HG03439 (cell line): ENCODE results near the gene GPR68.

ENCODE experiments used
- ATAC-seq: cut with Tn5 transposase; IDR thresholded peaks from one replicate; pipeline ENCODE4 v1.9.1; 2021; ENCODE audit warnings: mild to moderate bottlenecking, moderate library complexity; ENCODE audit not compliant: unreplicated experiment

The GPR68 gene, protein sequence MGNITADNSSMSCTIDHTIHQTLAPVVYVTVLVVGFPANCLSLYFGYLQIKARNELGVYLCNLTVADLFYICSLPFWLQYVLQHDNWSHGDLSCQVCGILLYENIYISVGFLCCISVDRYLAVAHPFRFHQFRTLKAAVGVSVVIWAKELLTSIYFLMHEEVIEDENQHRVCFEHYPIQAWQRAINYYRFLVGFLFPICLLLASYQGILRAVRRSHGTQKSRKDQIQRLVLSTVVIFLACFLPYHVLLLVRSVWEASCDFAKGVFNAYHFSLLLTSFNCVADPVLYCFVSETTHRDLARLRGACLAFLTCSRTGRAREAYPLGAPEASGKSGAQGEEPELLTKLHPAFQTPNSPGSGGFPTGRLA

GRCh38 chr14:91244501-91244901 is at the start of gene GPR68:
GPR68 (minus strand) TSS chr14:91244704; CDS start chr14:91235050, 9,654 bp downstream.
- no peak for ATAC-seq

DNA sequence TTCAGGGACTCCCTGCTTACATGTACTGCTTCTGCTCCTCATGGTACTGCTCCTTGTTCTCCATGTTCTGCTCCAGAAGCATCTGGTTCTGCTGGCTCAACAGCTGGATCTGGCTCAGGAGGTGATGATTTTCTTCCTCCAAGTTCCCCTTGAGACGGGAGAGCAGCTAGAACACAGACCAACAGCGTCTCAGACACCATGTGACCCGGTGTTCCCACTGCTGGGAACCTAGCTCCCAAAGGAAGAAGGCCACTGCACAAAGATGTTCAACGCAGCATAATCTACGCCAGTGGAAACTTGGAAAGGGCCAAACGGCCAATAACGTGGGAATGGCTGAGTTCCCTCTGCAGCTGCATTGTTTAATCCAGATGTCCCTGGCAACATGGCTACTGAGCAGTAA is 49.6 kb upstream of the GPR68 start:
- no peak for ATAC-seq

- no peak for ATAC-seq
Observed at GRCh38 chr14:91293281-91293680, 48.8 kb upstream of the GPR68 start.

DNA sequence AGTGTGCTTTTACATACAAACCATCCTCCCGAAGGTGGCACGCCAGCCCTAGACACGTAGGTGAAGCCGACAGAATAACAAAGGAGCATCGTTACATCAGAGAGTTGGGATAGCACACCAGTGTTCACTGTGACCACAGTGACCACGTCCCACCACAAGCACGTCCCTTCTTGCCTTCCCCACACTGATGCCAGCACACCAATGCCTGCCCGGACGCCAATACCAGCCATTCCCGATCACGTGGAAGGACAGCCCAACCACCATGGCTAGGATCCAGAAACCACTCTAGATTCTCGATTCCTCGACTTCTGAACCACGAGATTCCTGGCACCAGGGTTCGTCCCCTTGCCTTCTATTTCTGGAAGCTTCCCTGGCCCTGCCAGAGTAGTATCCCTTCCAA is 48.0 kb upstream of the GPR68 start:
- no peak for ATAC-seq

DNA sequence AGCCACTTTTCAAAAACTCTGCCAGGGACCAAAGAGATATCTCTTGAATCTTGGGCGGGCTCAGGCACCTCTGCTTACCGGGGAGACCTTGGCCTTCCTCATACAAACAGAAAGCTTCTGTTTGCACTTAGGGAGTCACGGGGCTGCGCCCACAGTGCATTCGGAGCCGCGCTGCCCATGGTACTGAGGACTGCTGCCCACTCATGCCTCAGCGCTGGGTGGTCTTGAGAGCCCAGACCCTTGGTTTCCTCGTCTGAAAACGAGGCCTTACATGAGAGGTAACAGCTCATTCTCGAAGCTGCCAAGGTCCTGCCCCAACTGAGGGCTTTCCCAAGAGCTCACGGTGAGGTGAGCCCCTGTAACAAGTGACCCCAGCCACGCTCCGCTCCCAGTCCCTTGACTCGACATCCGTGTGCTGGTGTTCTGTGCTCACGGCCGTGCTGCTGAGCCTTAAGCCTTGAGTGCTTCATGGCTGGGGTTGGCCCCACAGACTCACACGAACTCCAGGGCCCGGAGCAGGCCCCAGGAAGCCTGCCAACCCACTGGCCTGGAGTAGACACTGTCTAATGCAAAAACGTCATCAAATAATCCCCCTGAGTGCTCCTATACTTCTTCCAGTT is 47.4 kb upstream of the GPR68 start:
- no peak for ATAC-seq

- ATAC-seq = no peak
Observed at GRCh38 chr14:91290986-91291385, 46.5 kb upstream of the GPR68 start.

DNA sequence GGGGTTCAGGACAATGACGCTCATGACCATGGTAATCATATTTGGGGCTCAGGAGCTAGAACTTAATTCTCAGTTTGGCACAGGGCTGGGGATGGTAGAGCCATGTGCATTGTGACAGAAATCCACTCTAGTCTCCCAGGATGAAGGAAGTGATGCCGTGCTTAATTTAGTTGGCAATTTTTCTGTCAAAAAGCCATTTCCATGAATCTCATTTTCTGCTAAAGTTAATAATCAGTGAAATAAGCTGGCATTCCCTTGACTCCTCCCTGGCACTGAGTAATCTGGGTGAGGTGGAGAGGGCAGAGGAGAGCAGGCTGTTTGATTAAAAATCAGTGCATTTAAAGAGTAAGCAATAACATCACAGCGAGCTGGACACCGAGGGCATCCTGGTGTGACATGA is 45.0 kb upstream of the GPR68 start:
- ATAC-seq = no peak

GRCh38 chr14:91288876-91289275 is 44.4 kb upstream of the GPR68 start:
- ATAC-seq = no peak

DNA sequence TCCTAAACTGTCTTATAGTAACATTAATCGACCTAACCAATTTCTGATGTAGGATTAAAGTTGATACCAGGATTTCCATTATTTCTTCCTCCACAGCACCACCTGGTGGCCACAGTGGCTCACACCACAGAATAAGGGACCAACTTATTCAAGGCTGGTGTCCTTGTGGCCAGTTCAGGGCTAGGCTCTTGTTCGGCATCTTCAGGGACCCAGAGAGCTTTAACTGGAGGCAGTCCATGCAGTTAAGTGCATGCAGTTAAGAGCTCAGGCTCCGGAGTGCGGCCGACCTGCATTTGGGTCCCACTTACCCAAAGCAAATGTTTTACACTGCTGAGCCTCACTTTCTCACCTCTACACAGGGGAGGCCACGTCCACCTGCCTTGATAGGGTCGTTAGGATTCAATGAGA is 42.0 kb upstream of the GPR68 start:
- no peak for ATAC-seq

DNA sequence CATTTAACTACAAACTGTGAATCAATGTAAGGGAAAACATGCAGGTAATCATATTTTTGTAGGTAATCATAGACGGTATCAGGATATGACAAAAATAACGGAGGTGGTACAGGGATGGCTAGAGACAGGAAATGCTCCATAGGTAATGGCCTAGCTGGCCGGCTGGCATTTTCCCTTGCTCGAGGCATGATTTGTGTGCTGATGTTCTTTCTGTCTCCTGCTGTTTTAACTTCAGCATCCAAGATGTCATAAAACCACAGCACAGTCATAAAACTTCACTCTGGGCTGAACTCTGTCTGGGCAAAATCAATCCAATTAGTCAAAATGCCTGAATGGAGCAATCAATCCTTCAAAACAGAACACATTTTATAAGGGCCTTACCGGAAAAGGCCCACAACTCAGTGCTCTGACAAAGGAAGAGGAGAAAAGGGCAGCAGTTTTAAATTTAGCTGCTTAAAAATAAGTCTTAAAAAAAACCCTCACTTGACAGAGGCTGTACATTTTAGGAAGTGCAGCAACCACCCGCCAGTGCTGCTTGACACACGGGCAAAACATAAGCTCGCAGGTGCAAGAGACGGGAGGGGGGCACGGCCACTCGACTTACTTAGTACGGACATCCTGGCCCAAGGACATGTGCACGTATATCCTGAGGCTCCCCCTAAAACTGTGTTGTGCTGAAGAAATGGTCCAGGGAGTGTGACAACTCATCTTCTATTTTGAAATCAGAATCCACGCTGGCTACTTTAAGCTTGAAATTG is 40.5 kb upstream of the GPR68 start:
- no peak for ATAC-seq

- ATAC-seq = no peak
Observed at GRCh38 chr14:91284146-91284790, 39.8 kb upstream of the GPR68 start.

DNA sequence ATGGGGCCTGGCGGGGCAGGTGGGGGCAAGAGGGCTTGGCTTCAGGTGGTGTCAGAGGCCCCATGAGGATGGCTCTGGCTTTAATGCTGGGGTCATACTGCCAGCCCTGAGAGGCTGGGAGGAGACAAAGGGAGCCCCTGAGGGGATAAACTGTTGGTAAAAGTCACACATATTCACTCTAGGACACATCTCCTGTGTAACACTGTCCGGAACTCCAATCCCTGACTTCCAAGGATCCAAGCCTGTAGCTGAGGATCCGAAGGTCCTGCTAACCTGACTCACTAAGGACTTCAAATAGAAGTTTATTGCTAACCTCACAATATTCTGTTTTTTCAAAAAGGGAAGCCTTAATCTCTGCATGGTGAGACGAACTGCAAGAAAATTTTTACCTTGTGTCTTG is 39.2 kb upstream of the GPR68 start:
- ATAC-seq = no peak

- ATAC-seq = no peak
Observed at GRCh38 chr14:91282954-91283645, 38.6 kb upstream of the GPR68 start.

- no peak for ATAC-seq
Observed at GRCh38 chr14:91281346-91281745, 36.8 kb upstream of the GPR68 start.

- ATAC-seq = no peak
Observed at GRCh38 chr14:91280129-91280528, 35.6 kb upstream of the GPR68 start.

DNA sequence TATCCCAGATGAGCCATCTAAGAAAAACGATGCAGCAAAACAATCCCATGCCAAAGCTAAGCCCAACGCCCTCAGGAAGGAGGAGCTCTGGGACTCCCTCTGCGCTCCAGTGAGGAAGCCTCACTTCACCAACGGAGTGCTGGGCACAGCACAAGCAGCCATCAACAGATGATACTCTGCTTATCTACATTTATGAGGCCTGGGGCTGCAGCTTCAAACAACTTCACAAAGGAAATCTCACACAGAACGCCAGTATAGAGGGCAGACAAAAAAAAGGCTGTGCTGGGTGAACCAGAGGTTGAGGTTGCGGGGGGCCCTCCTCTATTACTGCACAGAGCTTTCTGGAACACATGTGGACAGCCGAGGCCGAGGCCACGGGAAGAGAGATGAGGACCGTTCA is 34.9 kb upstream of the GPR68 start:
- no peak for ATAC-seq

DNA sequence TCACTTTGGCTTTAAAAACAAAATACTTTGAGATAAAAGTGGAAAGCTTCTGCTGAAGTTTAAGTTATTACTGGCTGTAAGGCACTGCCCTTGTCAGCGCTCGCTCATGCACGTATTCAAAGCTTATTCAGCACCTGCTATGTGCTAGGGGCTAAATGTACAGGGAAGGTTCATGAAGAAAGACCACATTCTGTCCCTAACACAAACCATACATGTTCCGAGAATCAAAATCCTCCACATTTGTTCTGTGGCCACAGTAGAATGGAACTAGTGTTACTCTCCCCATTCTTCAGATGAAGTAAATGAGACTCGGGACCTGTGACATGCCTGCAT is 33.8 kb upstream of the GPR68 start:
- ATAC-seq = no peak

GRCh38 chr14:91277546-91278382 is 33.3 kb upstream of the GPR68 start:
- ATAC-seq = no peak

DNA sequence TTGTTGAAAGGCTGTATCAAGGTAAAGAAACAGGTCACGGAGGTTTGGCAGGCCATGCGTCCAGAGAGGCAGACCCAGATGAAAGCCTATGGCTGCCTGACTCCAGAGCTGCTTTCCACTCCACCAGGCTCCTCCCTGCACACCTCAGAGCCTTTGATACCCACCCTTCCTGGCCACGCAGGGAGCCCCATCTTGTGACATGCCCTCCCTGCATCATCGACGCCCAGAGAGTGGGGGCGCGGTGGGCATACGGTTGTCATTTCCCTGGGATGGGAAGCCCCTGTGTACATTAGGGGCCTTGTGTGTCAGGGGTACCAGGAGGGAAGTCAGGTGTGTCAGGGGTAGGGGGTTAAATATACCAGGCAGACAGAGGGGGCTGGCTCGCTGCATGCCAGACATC is 30.3 kb upstream of the GPR68 start:
- ATAC-seq = no peak

- no peak for ATAC-seq
Observed at GRCh38 chr14:91273885-91274273, 29.4 kb upstream of the GPR68 start.
